SK-N-MC (cell line): ENCODE measurements around the gene CRACR2A.

Source experiments
- EZH2 ChIP-seq: fragments of 200-600 bp; sonication (generic); IDR thresholded peaks from one replicate; pipeline ENCODE4 v1.6.1; 2017; ENCODE audit warnings: antibody characterized with exemption
- FOXP2 ChIP-seq: optimal IDR thresholded peaks from 2 replicates; pipeline ENCODE3; 2011; ENCODE audit warnings: mild to moderate bottlenecking, moderate library complexity; ENCODE audit not compliant: insufficient read depth; ENCODE audit errors: extremely low read length, control extremely low read depth
- POLR2AphosphoS5 ChIP-seq: IDR thresholded peaks from 2 replicates; pipeline ENCODE4 v1.6.1; 2012; ENCODE audit warnings: mild to moderate bottlenecking, low read depth, low read length, borderline replicate concordance

GRCh38 chr12:3658327-3659163 is 94.4 kb downstream of the CRACR2A start:
- TF ChIP-seq EZH2 (no peak), POLR2AphosphoS5 (no peak), FOXP2 (no peak)
